Breast epithelium (tissue), 4 donors: Measurements from ENCODE around the gene PON3. TPM values are rescaled to one million over a fixed set of nuclear protein-coding genes. Genes with fewer than 3 reads are reported as not detected.
"Not testable (repeated sequence)": the region's sequence is repeated elsewhere in the genome, so short reads cannot be mapped to it uniquely, and the experiment has no call there.

Source experiments
- DNase-seq, 2 donors: peaks; one replicate each; pipeline ENCODE4 v3.0.0-alpha.2; 2019; ENCODE audit warnings: low spot score in 2 of 2
- H3K27ac ChIP-seq, 2 donors: fragments of 200-600 bp; sonication (generic) in 1 of 2; one replicate each; pipeline ENCODE4 v1.5.1; 2016 to 2019; ENCODE audit warnings: mild to moderate bottlenecking in 1 of 2
- H3K27me3 ChIP-seq, 2 donors: fragments of 200-600 bp; sonication (generic) in 1 of 2; one replicate each; pipeline versions ENCODE4 v1.5.1 to v1.6.0; 2017 to 2019; ENCODE audit warnings: control low read depth in 1 of 2, mild to moderate bottlenecking in 1 of 2
- H3K36me3 ChIP-seq: fragments of 200-600 bp; one replicate; pipeline ENCODE4 v1.5.1; 2019
- H3K4me1 ChIP-seq, 2 donors: fragments of 200-600 bp; sonication (generic); one replicate each; pipeline ENCODE4 v1.5.1; 2016 to 2019; ENCODE audit warnings: control low read depth in 1 of 2
- H3K4me3 ChIP-seq, 3 donors: fragments of 200-600 bp; sonication (generic); 1 replicate in 2 of 3; 2 replicates in 1 of 3; pipeline ENCODE4 v1.5.1; 2016 to 2019; ENCODE audit warnings: mild to moderate bottlenecking in 3 of 3, moderate library complexity in 2 of 3
- H3K9me3 ChIP-seq, 2 donors: fragments of 200-600 bp; sonication (generic) in 1 of 2; one replicate each; pipeline ENCODE4 v1.5.1; 2016 to 2019; ENCODE audit warnings: control low read depth in 1 of 2
- CTCF ChIP-seq, 3 donors: fragments of 450-650 bp; IDR thresholded peaks; one replicate each; pipeline ENCODE4 v1.5.1; 2016 to 2017; ENCODE audit warnings: antibody characterized with exemption in 3 of 3, mild to moderate bottlenecking in 3 of 3, moderate library complexity in 3 of 3
- POLR2A ChIP-seq: fragments of 450-650 bp; IDR thresholded peaks from one replicate; pipeline ENCODE4 v1.6.1; 2016; ENCODE audit warnings: antibody characterized with exemption, mild to moderate bottlenecking, moderate library complexity
- POLR2AphosphoS5 ChIP-seq, 3 donors: sonication (generic); formaldehyde crosslinking; IDR thresholded peaks; one replicate each; pipeline ENCODE4 v1.6.1; 2017; ENCODE audit warnings: antibody characterized with exemption in 3 of 3
- intact Hi-C: fragments of 100-400 bp; cut with DNase I; formaldehyde crosslinking; loops from one replicate; pipeline ENCODE4 v1.15.1; 2023; ENCODE audit warnings: low total_unique reads
- total RNA-seq, 3 donors: library from RNA; depleted of rRNA; stranded (reverse); fragments of >200 nt; gene quantifications; one replicate each; pipeline ENCODE4 v1.1.0, GENCODE V29; 2016

PON3 gene
- total RNA-seq, 3 donors from 2014 or later = 5.9 to 26.9 (median 8.5) TPM

- H3K4me1 ChIP-seq = no peaks in the 10 kb centered on the region
- no peaks in the 10 kb centered on the region for H3K9me3 ChIP-seq
- TF ChIP-seq POLR2AphosphoS5 (IDR thresholded peaks at IDR 0.05) (no peak), POLR2A (no peak), CTCF (IDR thresholded peaks at IDR 0.05) (no peak)
- no peak for DNase-seq
- no peak overlapping the region for H3K27ac ChIP-seq
- no peak overlapping the region for H3K4me3 ChIP-seq
- no peaks in the 10 kb centered on the region for H3K27me3 ChIP-seq
- no peaks in the 10 kb centered on the region for H3K36me3 ChIP-seq
- intact Hi-C loops = no loop called here
These were observed 4.4 kb downstream of the PON3 start for GRCh38 chr7:95391761-95392160.

GRCh38 chr7:95389516-95389915, 6.7 kb downstream of the PON3 start:
- Histone ChIP-seq H3K27me3 (no peaks in the 10 kb centered on the region), H3K27ac (no peak overlapping the region), H3K4me3 (no peak overlapping the region), H3K36me3 (no peaks in the 10 kb centered on the region), H3K4me1 (no peaks in the 10 kb centered on the region), H3K9me3 (no peaks in the 10 kb centered on the region)
- no peak for TF ChIP-seq POLR2AphosphoS5 (IDR thresholded peaks at IDR 0.05)
- TF ChIP-seq POLR2A = no peak
- no peak for TF ChIP-seq CTCF (IDR thresholded peaks at IDR 0.05)
- intact Hi-C loops = no loop called here
- no peak for DNase-seq

- H3K36me3 ChIP-seq, H3K4me3 ChIP-seq, DNase-seq, H3K27ac ChIP-seq, H3K27me3 ChIP-seq, H3K9me3 ChIP-seq, intact Hi-C loops, H3K4me1 ChIP-seq: not testable (repeated sequence)
These were observed 16.7 kb downstream of the PON3 start for GRCh38 chr7:95379457-95379856.

GRCh38 chr7:95376632-95377400, 19.4 kb downstream of the PON3 start:
- DNase-seq = no peak

GRCh38 chr7:95375591-95376257, 20.5 kb downstream of the PON3 start:
- no peaks in the 10 kb centered on the region for H3K4me1 ChIP-seq
- H3K27ac ChIP-seq = no peak overlapping the region
- no peaks in the 10 kb centered on the region for H3K27me3 ChIP-seq
- no peak overlapping the region for H3K4me3 ChIP-seq
- TF ChIP-seq POLR2AphosphoS5 (IDR thresholded peaks at IDR 0.05) = no peak
- no peak for TF ChIP-seq CTCF (IDR thresholded peaks at IDR 0.05)
- no peak for TF ChIP-seq POLR2A
- no peaks in the 10 kb centered on the region for H3K36me3 ChIP-seq
- intact Hi-C loops = no loop called here
- no peak for DNase-seq
- peaks cover 0 to 8% of the 10 kb centered on the region in 2 donors for H3K9me3 ChIP-seq

More at GRCh38 chr7:95376632-95377400, 19.4 kb downstream of the PON3 start:
- Histone ChIP-seq H3K9me3 (peaks cover 0 to 8% of the 10 kb centered on the region in 2 donors), H3K36me3 (no peaks in the 10 kb centered on the region), H3K4me3 (no peak overlapping the region), H3K27me3 (no peaks in the 10 kb centered on the region), H3K27ac (no peak overlapping the region), H3K4me1 (no peaks in the 10 kb centered on the region)
- TF ChIP-seq POLR2AphosphoS5 (IDR thresholded peaks at IDR 0.05) = no peak
- TF ChIP-seq POLR2A = no peak
- no peak for TF ChIP-seq CTCF (IDR thresholded peaks at IDR 0.05)
- intact Hi-C loops = no loop called here
